ENCODE data around the gene TICAM2. TPM values are rescaled to one million over a fixed set of nuclear protein-coding genes. Genes with fewer than 3 reads are reported as not detected.
A peak's percentile ranks its signal among the peaks of the same experiment; 100 is the strongest.

Gene TICAM2
- total RNA-seq, 1 donor from 2014 or later, result 1.9 TPM

DNA sequence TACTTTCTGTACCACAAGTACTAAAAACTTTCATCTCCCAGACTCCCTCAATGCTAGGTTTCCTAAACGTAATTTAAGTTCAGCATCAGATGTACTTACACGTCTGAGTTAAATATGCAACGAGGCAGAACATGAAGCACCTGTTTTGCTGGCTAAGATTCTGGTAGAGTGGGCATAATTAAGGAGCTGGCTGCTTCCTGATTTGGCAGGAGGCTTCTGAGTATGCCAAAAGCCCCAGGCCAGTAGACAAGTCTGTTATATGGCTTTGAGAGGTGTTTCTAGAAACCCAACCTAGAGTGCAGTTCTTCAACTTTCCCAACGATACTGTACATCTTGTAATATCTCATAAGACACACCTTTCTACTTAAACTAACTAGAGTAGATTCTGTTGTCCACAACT lies 13.6 kb downstream of the TICAM2 start:
- Mint-ChIP-seq H3K4me3 (ENCODE audit: unreplicated experiment) (no peak overlapping the region), H3K4me1 (ENCODE audit: unreplicated experiment) (no peaks in the 10 kb centered on the region), H3K36me3 (ENCODE audit: low read depth, unreplicated experiment) (no peaks in the 10 kb centered on the region), H3K27ac (ENCODE audit: unreplicated experiment) (no peak overlapping the region), H3K9me3 (ENCODE audit: unreplicated experiment) (no peaks in the 10 kb centered on the region), H3K27me3 (ENCODE audit: unreplicated experiment) (no peaks in the 10 kb centered on the region)
- TF ChIP-seq, protein P1, sequence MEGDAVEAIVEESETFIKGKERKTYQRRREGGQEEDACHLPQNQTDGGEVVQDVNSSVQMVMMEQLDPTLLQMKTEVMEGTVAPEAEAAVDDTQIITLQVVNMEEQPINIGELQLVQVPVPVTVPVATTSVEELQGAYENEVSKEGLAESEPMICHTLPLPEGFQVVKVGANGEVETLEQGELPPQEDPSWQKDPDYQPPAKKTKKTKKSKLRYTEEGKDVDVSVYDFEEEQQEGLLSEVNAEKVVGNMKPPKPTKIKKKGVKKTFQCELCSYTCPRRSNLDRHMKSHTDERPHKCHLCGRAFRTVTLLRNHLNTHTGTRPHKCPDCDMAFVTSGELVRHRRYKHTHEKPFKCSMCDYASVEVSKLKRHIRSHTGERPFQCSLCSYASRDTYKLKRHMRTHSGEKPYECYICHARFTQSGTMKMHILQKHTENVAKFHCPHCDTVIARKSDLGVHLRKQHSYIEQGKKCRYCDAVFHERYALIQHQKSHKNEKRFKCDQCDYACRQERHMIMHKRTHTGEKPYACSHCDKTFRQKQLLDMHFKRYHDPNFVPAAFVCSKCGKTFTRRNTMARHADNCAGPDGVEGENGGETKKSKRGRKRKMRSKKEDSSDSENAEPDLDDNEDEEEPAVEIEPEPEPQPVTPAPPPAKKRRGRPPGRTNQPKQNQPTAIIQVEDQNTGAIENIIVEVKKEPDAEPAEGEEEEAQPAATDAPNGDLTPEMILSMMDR (IDR thresholded peaks at IDR 0.05; ENCODE audit: unreplicated experiment), result no peak
- no peak for DNase-seq (ENCODE audit: low spot score)

DNA sequence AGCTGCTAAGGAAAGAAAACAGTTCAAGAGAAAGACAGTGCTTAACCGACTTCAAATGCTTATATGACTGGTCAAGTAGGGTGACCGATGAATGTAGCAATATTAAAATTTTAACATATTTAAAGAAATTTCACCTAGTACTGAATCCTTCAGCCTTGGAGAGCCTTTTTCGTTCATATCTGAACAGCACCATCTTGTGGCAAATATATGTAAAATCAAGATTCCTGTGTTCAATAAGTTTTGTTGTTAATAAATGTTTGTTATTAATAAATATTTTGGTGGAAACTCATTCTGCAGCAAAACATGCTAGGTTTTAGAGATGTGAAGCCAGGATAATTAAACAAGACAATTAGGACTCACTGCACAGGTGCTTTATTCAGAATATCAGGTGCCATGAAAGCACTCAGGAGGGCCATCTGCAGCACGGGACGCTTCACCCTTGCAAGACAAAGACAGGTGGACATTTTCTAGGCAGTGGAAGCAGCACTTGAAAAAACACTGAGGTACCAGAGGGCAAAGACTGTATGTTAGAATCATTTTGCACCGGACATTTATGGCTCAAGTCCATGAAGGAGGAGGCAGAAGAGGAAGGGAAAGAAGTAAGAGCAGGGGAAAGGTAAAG lies 15.6 kb downstream of the TICAM2 start:
- Mint-ChIP-seq H3K4me3 (ENCODE audit: unreplicated experiment) (no peak overlapping the region), H3K27me3 (ENCODE audit: unreplicated experiment) (no peaks in the 10 kb centered on the region), H3K27ac (ENCODE audit: unreplicated experiment) (no peak overlapping the region), H3K4me1 (ENCODE audit: unreplicated experiment) (peaks cover 3% of the 10 kb centered on the region), H3K9me3 (ENCODE audit: unreplicated experiment) (no peaks in the 10 kb centered on the region), H3K36me3 (ENCODE audit: low read depth, unreplicated experiment) (no peaks in the 10 kb centered on the region)
- no peak for DNase-seq (ENCODE audit: low spot score)
- TF ChIP-seq, protein P1 (IDR thresholded peaks at IDR 0.05; ENCODE audit: unreplicated experiment), result peak; percentile 75

DNA sequence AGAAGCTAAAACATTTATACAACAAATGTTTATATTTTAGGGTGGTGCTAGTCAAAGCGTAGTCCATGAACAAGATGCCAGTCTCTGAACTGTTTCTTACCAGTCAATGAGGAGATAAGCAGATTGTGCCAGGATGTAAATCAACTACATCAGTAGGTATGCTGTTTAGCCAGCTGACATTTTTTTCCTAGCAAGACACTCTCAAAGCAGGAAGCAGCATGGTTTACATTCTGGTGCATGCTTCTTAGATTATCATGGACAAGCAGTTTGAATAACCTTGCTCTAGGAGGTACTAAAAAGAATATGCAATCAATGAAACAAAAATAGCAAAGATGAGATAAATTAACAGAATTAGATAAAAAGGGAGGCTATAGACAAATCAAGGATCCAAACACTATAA lies 17.0 kb downstream of the TICAM2 start:
- no peaks in the 10 kb centered on the region for H3K36me3 Mint-ChIP-seq (ENCODE audit: low read depth, unreplicated experiment)
- no peak overlapping the region for H3K4me3 Mint-ChIP-seq (ENCODE audit: unreplicated experiment)
- H3K27ac Mint-ChIP-seq (ENCODE audit: unreplicated experiment), result no peak overlapping the region
- TF ChIP-seq, protein P1 (IDR thresholded peaks at IDR 0.05; ENCODE audit: unreplicated experiment), result no peak
- DNase-seq (ENCODE audit: low spot score), result no peak
- H3K27me3 Mint-ChIP-seq (ENCODE audit: unreplicated experiment), result no peaks in the 10 kb centered on the region
- peaks cover 3% of the 10 kb centered on the region for H3K4me1 Mint-ChIP-seq (ENCODE audit: unreplicated experiment)
- no peaks in the 10 kb centered on the region for H3K9me3 Mint-ChIP-seq (ENCODE audit: unreplicated experiment)

DNA sequence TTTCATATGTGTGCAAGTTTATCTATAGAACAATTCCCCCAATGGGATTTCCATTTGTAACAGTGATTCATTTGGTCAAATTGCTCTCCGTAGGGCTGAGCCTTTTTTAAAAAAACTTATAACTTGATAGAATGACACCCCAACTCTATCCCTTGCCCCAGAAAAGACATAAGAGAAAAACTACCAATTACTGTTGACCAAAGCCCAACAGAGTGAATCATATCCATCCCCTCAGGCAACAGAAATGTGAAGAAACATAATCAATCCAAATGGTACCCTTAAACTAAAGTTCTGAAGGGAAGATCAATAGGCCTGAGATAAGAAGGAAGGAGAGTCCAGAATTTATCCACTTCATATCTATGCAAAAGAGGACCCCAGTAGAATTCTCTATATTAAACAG lies 17.8 kb downstream of the TICAM2 start:
- H3K4me3 Mint-ChIP-seq (ENCODE audit: unreplicated experiment), result no peak overlapping the region
- no peaks in the 10 kb centered on the region for H3K27me3 Mint-ChIP-seq (ENCODE audit: unreplicated experiment)
- H3K4me1 Mint-ChIP-seq (ENCODE audit: unreplicated experiment), result peaks cover 3% of the 10 kb centered on the region
- DNase-seq (ENCODE audit: low spot score), result no peak
- no peak overlapping the region for H3K27ac Mint-ChIP-seq (ENCODE audit: unreplicated experiment)
- H3K9me3 Mint-ChIP-seq (ENCODE audit: unreplicated experiment), result no peaks in the 10 kb centered on the region
- H3K36me3 Mint-ChIP-seq (ENCODE audit: low read depth, unreplicated experiment), result no peaks in the 10 kb centered on the region
- TF ChIP-seq, protein P1 (IDR thresholded peaks at IDR 0.05; ENCODE audit: unreplicated experiment), result no peak

DNA sequence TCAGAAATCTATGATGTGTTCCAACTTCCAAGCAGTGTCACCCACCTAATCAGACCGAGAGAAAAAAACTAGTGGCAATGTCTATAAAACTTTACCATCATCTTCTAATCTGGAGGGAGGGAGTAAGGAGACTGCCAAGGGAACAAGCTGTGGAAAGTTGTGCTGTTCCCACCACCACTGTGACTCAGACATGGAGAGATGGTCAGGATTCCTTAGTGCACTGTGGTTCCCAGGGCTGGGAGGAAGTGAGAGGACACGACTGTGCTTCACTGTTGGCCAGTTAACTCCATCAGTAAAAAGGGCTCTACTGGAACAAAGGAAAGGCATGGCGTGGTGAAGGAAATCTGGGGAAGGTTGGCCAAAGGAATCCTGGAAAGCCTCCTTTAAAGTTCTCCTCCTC lies 18.8 kb downstream of the TICAM2 start:
- Mint-ChIP-seq H3K9me3 (ENCODE audit: unreplicated experiment) (no peaks in the 10 kb centered on the region), H3K4me3 (ENCODE audit: unreplicated experiment) (no peak overlapping the region), H3K27me3 (ENCODE audit: unreplicated experiment) (no peaks in the 10 kb centered on the region), H3K36me3 (ENCODE audit: low read depth, unreplicated experiment) (no peaks in the 10 kb centered on the region), H3K4me1 (ENCODE audit: unreplicated experiment) (peaks cover 3% of the 10 kb centered on the region), H3K27ac (ENCODE audit: unreplicated experiment) (no peak overlapping the region)
- TF ChIP-seq, protein P1 (IDR thresholded peaks at IDR 0.05; ENCODE audit: unreplicated experiment), result no peak
- no peak for DNase-seq (ENCODE audit: low spot score)

Data from endothelial cell (in vitro differentiated cells).